ENCODE results near the gene CERKL.
"Not testable (repeated sequence)": the region's sequence is repeated elsewhere in the genome, so short reads cannot be mapped to it uniquely, and the experiment has no call there.

Gene CERKL, protein sequence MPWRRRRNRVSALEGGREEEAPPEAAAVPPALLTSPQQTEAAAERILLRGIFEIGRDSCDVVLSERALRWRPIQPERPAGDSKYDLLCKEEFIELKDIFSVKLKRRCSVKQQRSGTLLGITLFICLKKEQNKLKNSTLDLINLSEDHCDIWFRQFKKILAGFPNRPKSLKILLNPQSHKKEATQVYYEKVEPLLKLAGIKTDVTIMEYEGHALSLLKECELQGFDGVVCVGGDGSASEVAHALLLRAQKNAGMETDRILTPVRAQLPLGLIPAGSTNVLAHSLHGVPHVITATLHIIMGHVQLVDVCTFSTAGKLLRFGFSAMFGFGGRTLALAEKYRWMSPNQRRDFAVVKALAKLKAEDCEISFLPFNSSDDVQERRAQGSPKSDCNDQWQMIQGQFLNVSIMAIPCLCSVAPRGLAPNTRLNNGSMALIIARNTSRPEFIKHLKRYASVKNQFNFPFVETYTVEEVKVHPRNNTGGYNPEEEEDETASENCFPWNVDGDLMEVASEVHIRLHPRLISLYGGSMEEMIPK

DNA sequence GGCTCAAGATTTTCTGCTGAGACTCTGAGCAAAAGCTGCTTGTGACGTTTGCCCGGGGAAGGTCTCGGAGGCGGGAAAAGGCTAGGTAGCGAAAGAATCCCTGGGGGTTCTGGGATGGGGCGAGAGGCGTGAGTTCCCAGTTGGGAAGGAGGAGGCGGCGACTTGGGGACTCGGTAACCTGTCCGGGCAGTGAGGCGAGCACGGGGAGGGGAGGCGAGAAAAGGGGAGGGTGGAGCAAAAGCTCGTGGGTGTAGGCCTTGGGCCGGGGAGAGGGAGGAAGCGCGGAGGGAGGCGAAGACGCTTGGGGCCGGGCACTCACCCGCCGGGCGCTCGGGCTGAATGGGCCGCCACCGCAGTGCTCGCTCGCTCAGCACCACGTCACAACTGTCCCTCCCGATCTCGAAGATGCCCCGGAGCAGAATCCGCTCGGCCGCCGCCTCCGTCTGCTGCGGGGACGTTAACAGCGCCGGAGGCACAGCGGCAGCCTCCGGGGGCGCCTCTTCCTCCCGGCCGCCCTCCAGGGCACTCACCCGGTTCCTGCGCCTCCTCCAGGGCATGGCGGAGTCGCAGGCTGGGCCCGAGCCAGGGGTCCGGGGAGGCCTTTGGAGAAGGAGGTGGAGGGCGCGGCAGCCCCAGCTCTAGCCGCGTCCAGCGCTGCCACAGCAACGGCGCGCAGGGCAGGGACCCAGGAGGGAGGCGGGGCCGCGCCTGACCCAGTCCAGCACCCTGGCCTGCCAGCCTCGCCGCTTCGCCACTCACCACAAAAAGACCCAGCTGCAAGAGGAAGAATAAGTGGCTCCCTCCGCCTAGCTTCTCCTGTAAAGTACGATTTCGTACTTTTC lies at the start of gene CERKL:
TSS of gene CERKL (minus strand) at position 656 of the 842 bp plus-strand sequence. CDS start at position 557, 99 bp downstream.
- DNase-seq, result peak; percentile 9

DNA sequence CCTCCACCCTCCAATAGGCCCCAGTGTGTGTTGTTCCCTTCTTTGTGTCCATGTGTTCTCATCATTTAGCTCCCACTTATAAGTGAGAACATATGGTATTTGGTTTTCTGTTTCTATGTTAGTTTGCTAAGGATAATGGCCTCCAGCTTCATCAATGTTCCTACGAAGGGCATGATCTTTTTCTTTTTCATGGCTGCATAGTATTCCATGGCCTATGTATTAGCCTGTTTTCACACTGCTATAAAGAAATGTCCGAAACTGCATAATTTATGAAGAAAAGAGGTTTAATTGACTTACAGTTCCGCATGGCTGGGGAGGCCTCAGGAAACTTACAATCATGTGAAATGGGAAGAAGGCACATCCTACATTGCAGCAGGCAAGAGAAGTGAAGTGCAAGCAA lies 45.6 kb upstream of the CERKL start:
- not testable (repeated sequence) for DNase-seq

DNA sequence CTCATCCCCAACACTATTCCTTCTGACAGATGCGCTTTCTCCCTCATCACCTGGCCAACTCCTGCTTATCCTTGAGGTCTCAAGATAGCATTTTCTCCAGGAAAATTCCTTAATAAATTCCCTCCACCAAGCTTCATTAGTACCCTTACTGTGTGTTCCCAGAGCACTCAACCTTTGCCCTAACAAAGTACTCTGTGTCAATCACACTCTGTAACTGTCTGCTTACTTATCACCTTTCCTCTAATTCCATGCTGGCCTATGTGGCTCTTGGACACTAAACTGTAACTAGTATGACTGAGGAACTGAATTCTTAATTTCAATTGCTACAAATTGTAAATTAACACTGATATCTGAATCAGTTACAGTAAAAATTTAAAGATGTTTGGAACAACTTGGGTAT lies 41.3 kb upstream of the CERKL start:
- no peak for DNase-seq

- DNase-seq, result no peak
These were observed 40.7 kb upstream of the CERKL start for GRCh38 chr2:181697571-181697970.

GRCh38 chr2:181697126-181697525 lies 40.2 kb upstream of the CERKL start:
- DNase-seq, result no peak

- DNase-seq, result no peak
These were observed 37.4 kb upstream of the CERKL start for GRCh38 chr2:181694271-181694670.

GRCh38 chr2:181690860-181691259 lies 34.0 kb upstream of the CERKL start:
- no peak for DNase-seq

GRCh38 chr2:181686576-181687185 lies 29.8 kb upstream of the CERKL start:
- DNase-seq, result no peak

GRCh38 chr2:181685150-181685688 lies 28.3 kb upstream of the CERKL start:
- no peak for DNase-seq

DNA sequence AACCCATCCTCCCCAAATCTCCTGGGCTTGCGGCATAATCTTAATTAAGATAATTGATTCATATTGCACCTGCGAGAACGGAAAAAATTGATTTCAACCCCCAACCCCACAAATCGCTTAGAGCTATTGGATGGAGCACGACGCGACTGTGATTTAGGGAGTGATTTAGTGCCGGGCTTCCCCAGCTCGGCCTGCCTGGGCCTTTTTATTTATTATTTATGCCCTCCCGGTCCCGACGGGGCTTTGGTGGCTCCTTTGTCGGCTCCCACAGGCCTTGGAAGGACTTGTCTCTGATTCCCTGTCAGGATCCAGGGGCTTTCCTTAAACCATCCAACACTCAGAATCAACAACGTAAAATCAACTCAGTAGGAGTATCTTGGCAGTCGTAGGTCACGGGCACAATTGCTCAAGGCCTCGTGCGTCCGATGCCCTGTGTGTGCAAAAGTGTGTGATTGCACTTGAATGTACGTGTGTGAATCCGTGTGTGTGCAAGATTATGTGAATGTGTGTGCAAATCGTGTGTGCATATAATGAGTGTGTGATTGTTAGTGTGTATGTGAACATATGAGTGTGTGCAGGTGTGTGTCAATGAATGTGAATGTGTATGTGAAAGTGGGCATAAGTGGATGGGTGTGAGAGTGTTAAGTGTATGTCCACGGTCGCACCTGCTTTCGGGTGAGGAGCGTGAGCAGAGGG lies 27.7 kb upstream of the CERKL start:
- no peak for DNase-seq

- peak; percentile 12 for DNase-seq
These were observed 26.9 kb upstream of the CERKL start for GRCh38 chr2:181683518-181684453.

DNA sequence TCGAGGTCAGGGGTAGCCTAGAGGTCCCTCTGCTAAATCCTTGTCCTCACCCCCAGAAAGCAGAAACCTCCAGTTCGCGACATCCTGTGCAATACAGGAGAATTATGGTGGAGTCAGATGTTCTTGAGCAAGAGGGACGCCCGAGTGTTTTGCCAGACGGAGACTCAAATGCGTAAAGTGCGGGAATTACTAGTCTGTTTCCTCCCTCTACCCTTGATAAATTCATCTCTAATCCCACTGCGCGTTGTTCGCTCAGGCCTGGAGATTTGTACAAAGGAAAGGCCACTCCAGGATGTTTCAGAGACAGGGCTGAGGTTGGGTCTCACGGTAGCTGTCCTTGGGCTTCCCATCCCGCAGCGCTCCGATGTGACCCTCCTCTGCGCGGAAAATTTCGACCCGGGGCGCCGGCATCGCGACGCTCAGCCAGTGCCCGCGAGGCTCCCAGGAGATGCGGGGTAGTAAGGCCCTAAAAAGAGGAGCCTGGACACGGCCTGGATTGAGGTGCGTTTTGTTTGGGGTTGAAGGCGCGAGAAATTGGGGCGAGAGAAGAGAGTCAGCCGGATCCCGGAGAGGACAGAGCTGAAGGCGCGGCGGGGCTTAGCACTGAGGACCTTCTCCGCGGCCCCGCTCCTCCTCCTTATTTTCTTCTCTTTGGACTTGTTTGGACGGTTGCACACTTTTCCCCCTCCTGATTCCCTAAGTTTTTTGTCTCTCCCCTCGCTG lies 26.1 kb upstream of the CERKL start:
- no peak for DNase-seq

- DNase-seq, result no peak
These were observed 25.3 kb upstream of the CERKL start for GRCh38 chr2:181682026-181682789.

DNA sequence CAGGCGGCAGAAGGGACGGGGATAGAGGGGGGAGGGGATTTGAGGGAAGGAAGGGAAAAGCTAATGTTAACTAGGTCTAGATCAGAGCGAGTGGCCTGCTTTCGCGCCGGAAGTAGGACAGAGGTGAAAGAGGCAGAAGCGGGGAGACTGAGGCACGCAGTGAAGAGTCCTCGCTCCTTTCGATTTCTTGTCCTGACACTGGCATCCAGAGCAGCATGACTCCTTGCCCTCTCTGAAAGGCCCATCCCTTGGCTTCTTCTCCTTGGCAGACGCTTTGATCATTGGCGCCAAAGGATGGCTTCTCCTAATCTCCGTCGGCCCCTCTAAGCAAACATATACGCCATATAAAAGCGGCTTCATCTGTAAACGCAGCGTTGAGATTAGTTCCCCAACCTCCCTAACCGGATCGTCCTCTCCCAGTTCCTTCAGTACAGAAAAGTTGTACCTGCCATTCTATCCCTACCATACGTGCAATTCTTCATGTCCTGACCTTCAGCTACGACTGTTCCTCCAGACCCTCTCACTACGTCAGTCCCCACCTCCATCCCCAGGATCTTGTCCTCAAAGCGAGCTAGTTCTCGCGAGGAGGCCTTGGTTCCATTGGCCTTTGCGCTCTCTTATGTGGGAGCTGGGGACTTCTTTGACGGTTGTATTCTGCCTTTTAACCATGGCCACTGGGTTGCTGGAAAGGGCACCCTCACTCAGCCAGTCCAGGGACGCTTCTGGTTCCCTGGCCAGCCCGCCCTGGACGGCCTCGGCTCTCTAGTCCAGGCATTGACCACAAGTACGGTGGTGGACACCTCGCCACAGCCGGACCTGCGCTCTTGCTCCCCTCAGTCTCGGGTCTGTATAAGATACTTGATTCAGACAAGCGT lies 24.3 kb upstream of the CERKL start:
- no peak for DNase-seq

GRCh38 chr2:181680055-181680936 lies 23.4 kb upstream of the CERKL start, which contains the start of gene NEUROD1:
Gene NEUROD1, minus strand, starts transcription at chr2:181680517. Its CDS starts 1,657 bp downstream, at chr2:181678860.
- DNase-seq, result no peak

DNA sequence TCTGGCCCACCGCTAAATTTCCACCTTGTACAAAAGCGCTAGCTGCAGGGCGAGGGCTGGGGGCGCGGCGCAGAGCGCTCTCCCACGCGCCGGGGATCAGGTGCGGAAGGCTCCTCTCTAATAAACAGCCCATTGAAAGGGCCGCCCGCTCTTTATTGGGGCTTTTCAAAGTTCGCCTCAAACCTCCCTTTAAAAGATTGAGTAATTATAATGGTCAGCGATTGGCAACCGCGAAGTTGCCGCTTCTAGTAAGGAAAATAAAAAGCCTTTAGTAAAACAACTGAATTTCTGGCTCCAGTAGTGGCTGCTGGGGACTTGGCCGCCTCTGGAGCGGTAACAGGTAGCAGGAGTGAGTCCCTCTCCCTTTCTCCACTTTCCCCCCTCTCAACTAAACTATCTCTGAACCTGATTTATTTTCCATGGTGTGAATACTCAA lies 22.7 kb upstream of the CERKL start:
- DNase-seq, result no peak

- DNase-seq, result no peak
These were observed 22.1 kb upstream of the CERKL start for GRCh38 chr2:181678861-181679543.
